Stimulated activated naive CD4-positive, alpha-beta T cell (primary cell): ENCODE data around the gene PPARGC1A.

ENCODE experiments used
- DNase-seq, 6 experiments: peaks; one replicate each; lab custom pipeline; 2025; lab: John Stamatoyannopoulos, UW

PPARGC1A gene, protein sequence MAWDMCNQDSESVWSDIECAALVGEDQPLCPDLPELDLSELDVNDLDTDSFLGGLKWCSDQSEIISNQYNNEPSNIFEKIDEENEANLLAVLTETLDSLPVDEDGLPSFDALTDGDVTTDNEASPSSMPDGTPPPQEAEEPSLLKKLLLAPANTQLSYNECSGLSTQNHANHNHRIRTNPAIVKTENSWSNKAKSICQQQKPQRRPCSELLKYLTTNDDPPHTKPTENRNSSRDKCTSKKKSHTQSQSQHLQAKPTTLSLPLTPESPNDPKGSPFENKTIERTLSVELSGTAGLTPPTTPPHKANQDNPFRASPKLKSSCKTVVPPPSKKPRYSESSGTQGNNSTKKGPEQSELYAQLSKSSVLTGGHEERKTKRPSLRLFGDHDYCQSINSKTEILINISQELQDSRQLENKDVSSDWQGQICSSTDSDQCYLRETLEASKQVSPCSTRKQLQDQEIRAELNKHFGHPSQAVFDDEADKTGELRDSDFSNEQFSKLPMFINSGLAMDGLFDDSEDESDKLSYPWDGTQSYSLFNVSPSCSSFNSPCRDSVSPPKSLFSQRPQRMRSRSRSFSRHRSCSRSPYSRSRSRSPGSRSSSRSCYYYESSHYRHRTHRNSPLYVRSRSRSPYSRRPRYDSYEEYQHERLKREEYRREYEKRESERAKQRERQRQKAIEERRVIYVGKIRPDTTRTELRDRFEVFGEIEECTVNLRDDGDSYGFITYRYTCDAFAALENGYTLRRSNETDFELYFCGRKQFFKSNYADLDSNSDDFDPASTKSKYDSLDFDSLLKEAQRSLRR

DNA sequence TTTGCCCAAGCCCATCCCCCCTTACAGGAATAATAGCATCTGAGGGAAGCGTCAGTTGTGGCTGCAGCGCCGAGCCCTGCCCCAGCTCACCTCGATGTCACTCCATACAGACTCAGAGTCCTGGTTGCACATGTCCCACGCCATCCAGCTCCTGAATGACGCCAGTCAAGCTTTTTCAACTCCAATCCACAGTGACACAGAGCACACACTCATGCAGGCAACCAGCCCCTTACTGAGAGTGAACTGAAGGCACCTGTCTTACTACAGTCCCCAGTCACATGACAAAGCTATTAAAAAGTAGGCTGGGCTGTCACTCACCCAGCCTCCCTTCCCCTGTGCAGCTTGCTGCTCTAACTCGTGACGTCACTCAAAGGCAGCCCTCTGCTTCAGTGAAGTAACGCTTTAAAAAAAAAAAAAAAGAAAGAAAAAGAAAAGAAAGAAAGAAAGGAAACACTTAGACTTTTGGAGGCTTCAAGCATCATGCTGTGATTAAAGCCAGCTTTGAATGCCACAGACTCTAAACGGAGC is at the start of gene PPARGC1A:
PPARGC1A (minus strand) TSS at position 234 of the 528 bp plus-strand sequence; CDS start at position 144, 90 bp downstream.
- DNase-seq = peak in 2 of 6 experiments; percentile 0 to 2

DNA sequence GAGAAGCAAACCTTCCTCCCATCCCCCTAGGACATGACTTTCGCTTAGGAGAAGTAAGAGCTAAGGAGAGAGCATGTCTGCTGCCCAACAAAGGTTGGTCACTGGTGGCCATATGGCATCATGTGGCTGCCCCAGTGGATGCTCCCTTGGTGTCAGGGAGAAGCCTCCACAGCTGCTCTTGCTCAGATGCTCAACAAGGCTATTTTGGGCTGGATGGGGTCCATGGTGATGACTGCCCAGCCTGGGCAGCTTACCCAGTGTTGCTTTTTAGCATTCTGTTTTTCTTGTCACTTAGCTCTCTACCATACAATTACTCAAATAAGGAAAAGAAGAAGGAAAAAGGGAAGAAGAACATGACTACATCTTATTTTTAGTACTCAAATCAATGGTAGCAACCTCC is 48.9 kb upstream of the PPARGC1A start:
- DNase-seq = no peak

DNA sequence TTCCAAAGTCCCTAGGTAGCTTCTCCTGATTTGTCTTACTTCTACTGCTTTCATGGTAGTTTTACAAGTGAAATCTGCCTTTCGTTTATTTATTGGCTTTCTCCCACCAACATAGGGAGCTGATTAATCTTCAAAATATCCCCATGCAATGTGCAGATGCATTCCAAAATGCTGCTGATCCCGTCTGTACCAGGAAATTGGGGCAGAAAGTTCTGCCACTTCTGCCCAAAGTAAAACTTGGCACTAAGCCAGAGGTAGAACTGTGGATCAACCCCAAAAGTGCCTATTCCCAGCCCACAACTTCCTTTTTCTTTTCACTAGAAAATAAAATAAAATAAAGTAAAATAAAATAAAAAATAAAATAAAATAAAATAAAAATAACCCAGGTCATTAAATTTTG is 47.3 kb upstream of the PPARGC1A start:
- no peak for DNase-seq

DNA sequence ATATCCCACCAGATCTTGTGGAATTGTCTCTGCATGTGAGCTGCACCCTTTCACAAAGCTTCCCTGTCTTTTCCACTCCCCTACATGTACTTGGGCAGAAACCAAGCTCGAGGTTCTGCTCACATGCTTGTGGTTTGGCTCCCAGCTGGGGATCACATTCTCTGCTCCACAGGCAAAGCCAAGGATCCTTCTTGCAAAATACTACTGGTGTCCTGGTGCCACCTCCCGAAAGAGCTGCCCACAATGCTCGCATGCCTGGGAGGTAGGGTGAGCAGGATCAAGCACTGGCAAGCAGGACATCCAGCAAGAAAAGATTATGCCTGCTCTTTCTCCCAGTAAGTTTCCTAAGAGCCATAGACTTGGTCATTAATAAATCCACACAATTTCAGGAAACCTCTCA is 45.1 kb upstream of the PPARGC1A start:
- no peak for DNase-seq

DNA sequence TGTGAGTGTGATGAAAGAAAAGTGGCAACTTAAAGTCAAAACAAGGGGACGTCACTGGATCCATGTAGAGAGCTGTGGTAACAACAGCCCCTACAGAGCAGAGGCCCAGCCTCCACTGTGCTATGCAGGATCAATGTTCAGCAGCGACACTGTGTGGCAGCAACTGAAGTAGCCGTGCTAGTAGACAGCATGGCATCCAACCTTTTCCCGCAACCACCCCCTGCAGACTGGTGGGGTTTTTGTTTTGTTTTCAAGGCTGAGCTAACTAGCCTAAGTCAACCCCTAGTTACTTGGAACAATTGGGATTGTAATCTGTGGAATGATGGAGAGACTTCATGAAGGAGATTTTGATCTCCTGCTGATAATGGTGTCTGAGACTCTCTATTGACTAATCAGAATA is 44.4 kb upstream of the PPARGC1A start:
- DNase-seq = no peak

DNA sequence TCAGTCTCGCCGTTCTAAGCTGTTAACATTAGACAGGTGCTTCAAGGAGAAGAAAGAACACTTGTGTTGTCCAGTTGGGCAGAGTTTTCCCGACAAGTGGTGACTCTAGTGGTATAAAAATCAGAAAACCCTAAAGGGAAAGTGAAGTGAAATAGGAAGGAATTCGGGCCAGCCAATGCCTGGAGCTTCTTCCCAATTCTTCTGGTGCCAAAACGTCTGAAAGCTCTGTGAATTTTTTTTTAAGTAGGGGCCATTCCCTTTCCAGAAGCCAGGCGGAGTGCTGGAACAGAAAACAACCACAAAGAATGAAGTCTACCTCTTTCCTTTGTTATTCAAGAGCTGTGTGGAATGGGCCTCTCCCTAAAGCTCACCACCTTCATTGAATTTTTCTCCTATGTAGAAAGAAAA is 43.1 kb upstream of the PPARGC1A start:
- no peak for DNase-seq

DNA sequence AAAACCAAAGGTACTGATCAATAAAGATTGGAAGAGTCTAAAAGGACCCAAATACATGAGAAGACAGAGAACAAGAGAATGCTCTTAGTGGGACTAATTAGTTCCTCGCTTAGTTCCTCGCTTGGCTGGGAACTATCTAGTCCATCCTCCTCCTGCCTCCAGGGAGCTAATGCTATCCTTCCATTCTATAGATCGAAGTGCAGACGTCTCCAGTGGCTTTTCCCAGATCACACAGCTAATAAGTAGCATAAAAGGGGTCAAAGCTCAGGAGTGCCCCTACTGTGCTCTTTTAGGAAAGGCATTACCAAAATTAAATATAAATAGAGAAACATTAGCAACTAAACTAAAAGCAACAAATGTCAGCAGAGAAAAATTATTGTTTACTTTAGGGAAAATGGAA is 42.3 kb upstream of the PPARGC1A start:
- DNase-seq = no peak

DNA sequence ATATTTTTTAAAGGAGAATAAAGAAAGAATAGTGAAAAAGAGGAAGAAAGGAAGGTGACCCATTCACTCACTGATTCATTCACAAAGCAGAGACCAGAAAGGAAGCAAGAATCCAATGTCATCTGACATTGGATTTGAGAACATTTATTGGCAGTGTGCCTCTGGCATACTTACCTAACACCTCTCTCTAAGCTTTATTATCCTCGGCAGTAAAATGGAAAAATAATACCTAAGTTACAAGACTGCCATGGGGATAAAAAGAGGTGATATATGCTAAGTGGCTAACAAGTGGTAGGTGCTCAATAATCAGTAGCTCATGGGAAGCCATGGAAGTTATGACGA is 41.6 kb upstream of the PPARGC1A start:
- DNase-seq = no peak

DNA sequence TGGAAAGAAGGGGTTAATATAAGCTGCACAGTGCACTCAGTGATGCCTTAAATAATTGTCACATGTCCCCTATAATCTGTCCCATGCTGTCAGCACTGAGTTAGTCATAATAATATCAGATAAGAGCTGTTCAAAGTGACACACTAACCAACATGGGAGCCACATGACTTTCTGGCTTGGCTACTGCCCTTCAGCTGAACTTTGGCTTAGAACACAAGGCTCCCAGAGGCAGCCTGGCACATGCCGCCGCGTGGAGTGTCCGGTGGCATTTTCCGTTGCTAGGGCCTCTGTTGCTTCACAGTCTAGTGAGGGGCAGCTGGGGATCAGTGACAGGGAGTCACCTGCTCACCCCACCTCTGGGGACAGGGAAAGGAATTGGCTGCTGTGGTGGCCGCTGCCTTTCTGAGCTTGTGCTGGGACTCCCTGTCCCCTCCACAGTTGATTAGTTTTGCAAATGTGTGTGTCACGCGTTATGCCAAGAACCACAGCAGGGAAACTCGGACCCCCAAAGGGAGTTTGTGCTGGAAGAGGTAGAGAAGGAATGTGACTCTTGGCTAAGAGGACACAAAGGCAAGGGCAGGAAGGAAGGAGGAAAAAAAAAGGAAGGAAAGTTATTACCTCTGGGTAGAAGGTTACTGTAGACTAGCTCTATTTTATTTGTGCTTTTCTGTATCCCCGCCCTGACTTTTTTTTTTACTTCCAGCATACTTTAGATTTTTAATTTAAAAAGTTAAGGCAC is 41.1 kb upstream of the PPARGC1A start:
- no peak for DNase-seq

DNA sequence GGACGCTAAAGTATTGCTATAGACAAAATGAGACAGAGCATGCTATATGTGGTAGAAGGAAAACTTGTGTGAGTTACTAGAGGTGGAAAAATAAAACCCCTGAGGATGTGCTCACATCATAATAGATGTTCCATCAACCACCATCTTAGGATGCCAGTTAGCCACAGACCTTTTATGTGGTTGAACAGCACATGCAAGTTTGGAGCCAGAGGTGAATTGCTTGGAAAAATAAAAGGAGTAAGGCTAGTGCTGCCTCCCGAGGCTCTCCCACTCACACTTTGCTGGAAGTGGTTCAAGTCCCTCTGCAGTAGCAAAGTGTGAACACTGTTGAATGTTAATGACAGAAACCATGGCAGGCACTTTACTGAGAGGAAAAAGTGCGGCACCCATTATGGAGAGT is 39.4 kb upstream of the PPARGC1A start:
- no peak for DNase-seq

DNA sequence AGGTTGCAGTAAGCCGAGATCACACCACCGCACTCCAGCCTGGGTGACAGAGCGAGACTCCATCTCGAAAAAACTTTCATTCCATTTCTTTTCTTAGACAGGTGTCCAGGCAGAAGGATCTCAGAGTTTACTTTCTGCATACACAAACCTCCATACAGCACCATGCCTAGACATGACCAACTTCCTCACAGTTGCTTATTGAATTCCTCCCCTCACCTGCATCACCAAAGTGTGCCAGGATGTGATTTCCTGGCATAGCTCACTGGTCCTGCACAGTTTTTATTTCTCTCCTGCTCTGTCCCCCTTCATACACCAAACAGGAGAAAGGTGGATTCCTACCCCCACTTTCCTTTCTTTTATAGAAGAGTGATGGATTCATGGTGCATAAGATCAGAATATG is 34.7 kb upstream of the PPARGC1A start:
- no peak for DNase-seq

DNA sequence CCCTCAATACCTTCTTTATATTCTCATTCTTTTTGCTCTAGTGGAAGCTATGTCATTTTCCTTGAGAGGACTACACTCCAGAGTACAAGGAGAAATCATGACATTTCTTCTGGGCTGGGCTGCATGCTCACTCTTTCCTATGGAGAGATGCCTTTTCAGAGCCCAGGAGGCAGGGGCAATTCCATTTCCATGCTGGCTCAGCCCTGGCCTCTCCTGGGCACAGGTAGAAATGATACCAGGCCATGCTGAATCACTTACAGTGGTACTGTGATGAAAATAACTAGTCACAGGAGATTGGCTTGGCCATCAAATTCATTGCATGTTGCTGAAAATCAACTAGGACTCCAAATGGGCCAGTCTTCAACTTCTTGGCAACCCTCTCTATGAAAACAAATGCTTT is 34.0 kb upstream of the PPARGC1A start:
- DNase-seq = no peak

DNA sequence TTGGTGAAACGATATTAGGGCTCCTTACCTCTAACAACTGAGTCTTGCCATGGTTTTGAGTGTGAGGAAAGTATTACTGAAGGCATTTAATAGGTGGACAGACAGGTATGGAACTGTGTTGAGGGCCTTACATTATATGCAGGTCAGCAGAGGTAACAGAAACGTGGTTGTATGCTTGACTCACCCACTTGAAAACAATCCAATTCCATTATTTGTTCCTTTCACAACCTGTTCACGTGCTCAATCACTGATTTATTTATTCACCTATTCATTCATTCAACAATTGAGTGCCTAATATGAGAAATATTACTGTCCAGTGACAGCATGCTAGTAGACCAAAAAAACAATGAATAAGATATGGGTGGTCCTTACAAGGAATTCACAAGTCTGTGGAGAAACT is 33.3 kb upstream of the PPARGC1A start:
- no peak for DNase-seq

DNA sequence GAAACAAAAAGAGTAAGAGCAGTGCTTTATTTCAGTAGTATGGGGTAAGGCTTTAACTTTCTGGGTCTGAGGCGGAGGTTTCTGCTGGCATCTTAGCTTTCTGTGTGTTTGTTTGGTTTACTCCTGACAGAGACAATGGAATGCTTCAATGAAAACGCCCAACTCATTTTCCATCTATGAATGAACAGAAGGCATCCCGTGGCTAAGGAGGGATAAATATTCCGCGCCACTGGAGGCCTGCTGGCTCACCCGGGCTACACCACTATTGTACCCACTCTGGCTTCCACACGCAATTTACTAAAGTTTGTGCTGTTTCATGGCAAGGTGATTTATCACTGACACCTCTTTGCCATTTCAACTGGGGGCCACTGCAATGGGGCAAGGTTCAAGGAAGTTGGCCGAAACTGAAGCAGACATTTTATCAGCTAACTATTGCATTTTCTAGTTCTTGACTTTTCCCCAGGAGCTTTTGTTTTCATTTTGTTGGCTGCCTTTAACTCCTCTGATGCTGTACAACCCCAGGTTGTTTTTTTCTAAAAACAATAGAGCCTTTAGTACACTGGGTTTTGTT is 32.8 kb upstream of the PPARGC1A start:
- no peak for DNase-seq

DNA sequence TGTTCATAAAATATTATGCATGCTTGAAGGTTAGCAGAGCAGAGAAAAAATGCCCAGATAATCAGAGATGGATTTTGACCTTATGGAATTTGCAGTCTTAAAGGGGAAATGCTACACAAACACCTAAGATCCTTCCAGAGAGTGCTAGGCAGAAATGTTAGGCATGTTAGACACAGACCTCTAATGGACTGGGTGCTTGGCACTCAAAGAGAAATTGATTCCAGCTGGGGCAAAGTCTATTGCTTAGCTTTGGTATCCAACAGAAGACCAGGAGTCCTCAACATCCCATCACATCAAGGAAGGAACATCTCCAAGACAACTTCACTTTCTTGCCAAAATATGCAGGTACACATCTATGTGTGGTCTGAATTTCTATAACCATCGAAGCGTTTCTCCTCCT is 32.2 kb upstream of the PPARGC1A start:
- no peak for DNase-seq

DNA sequence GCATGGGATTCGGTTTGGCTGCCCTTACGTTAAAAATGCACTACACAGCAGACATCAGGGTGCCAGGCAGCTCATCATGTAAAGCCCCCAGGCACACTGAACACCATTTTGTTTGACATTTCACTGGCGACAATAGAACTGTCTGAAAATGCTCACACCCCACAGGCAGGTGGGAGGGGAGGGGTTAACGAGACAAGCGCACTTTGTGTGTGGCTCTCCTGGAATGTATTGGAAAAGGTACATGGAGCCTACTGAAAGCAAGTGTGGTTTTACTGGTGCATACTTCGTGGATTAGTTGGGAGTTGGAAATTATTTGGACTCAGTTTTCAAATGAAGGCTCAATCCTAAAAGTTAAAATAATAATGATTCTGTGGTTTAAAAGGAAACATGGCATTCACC is 31.6 kb upstream of the PPARGC1A start:
- no peak for DNase-seq

DNA sequence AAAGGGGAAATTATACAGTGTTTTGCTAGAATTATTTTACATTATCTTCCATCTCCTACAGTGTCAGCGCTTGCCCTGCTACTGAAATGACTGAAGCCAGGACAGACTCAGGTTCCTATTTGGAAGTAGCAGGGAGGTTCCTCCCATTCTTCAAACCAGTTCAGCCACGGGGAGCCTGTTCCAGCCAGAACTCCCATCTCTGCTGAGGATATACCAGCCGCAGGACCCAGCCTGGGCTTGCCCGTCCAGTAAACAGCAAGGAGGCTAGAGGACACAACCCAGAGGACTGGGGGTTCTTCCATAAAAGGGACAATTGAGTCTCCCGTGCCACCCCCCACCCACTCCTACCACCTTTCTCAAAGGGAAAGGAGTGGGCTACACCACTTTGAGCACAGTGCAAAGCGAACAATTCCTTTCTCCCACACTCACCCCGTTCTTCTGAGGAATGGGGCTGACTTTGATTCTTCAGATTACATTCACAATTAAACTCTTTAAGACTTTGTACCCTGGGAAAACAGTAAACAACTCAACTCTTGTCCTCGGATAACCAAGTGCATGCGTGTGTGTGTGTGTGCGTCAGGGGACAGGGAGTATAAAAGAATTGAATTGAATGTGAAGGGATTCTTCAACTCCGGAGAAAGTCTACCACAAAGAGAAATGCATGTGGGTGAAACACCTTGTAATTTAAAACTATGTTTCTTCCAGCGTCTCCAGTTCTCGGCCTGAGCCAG is 31.0 kb upstream of the PPARGC1A start:
- DNase-seq = no peak

DNA sequence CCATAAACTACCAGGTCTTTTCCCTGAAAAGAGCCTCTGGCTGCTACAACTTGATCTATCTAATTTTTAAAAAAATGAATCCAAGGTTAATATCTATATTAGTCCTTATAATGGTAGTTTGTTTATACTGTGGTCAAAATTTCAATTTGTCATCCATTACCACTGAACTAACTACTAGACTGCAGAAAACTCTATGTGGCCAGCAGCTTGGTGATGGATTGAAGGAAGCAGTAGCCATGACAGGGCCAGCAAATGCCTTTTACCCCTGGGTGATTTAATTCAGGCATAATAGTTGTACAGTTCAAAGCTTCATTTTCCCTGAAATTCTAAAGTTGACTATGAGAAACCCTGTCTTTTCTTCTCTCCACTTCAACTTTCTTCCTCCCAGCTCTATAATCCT is 30.4 kb upstream of the PPARGC1A start:
- DNase-seq = no peak

DNA sequence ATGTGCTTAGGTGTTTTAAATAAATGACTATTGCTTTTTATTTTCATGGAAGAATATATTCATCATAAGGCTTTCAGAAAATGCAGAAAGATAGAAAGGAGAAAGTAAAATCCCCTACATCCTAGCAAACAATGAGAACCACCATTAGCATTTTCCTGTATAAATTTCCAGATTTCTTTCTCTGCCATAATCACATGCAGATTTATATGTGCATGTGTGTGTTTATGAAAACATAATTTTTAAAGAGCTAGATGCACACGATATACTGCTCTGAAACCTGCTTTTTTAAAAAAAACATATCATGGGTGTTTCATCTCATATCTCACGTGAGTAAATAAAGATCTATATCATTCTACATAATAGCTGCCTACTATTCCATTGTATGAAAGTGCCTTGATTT is 26.4 kb upstream of the PPARGC1A start:
- no peak for DNase-seq

DNA sequence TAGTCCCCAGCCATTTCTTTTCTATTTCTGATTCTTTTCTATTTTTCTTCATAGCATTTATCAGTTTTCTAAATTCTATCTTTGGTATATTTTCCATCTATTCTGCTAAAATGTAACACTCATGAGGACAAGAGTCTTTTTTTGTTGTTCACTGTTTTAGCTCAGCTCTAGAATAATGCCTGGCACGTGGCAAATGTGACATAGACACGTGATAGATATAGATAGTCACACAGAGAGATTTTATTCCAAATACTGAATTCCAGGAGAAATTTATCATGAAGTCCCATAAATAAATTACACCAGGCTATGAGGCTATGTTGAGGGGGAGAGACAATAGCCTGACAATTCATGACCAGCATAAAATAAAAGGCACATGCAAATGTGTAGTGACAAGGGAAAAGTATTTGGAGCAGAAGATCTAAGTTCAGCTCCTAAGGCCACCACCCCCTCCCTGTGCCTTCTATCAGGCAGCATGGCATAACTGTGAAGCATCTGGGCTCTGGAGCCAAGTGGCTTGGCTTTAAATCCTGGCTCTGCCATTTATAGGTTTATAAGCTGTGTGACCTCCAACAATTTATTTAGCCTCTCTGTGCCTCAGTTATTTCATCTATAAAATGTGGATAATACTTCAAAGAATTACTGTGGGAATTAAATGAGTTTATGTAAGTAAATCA is 25.7 kb upstream of the PPARGC1A start:
- DNase-seq = no peak
